ENCODE results near the gene HCAR1. TPM values are rescaled to one million over a fixed set of nuclear protein-coding genes. Genes with fewer than 3 reads are reported as not detected.
A peak's percentile ranks its signal among the peaks of the same experiment; 100 is the strongest.
"Not testable (repeated sequence)": the region's sequence is repeated elsewhere in the genome, so short reads cannot be mapped to it uniquely, and the experiment has no call there.

Gene HCAR1
- total RNA-seq = 6.0 and 6.8 TPM in 2 replicates

- H3K27me3 Mint-ChIP-seq = no peaks in the 10 kb centered on the region
- peak within 1 kb of the TSS; percentile 78 for H3K4me3 Mint-ChIP-seq
- peak; percentile 92 for DNase-seq
- H3K4me1 Mint-ChIP-seq = peaks cover 69% of the 10 kb centered on the region
- H3K36me3 Mint-ChIP-seq (ENCODE audit: low read depth) = peaks cover 12% of the 10 kb centered on the region
- peaks cover 8% of the 10 kb centered on the region for H3K9me3 Mint-ChIP-seq
- H3K27ac Mint-ChIP-seq = peak within 1 kb of the TSS; percentile 91
- intact Hi-C loops (cut with micrococcal nuclease) = loop anchor here (5.0 kb wide), 1 partner anchor 278 kb away; no protein-coding TSS in a partner anchor
These were observed at the start of gene HCAR1 for GRCh38 chr12:122730215-122731014. Gene HCAR1 (minus strand): TSS chr12:122730844. CDS start chr12:122730339, 505 bp downstream.

- H3K4me1 Mint-ChIP-seq = peaks cover 40% of the 10 kb centered on the region
- no peaks in the 10 kb centered on the region for H3K27me3 Mint-ChIP-seq
- no peak overlapping the region for H3K27ac Mint-ChIP-seq
- no peak overlapping the region for H3K4me3 Mint-ChIP-seq
- intact Hi-C loops (cut with micrococcal nuclease) = no loop called here
- H3K9me3 Mint-ChIP-seq = no peaks in the 10 kb centered on the region
- H3K36me3 Mint-ChIP-seq (ENCODE audit: low read depth) = peaks cover 76% of the 10 kb centered on the region
- no peak for DNase-seq
These were observed 26.9 kb upstream of the HCAR1 start for GRCh38 chr12:122757568-122757967.

- intact Hi-C loops (cut with micrococcal nuclease) = no loop called here
- Mint-ChIP-seq H3K4me3 (peak overlapping the region; percentile 93), H3K36me3 (ENCODE audit: low read depth) (peaks cover 59% of the 10 kb centered on the region)
These were observed 24.1 kb upstream of the HCAR1 start for GRCh38 chr12:122754790-122755189.

GRCh38 chr12:122753319-122753650, 22.6 kb upstream of the HCAR1 start:
- peak overlapping the region; percentile 98 for H3K27ac Mint-ChIP-seq
- no peaks in the 10 kb centered on the region for H3K9me3 Mint-ChIP-seq
- no peak for DNase-seq
- peak overlapping the region; percentile 93 for H3K4me3 Mint-ChIP-seq
- peaks cover 51% of the 10 kb centered on the region for H3K36me3 Mint-ChIP-seq (ENCODE audit: low read depth)
- peaks cover 50% of the 10 kb centered on the region for H3K4me1 Mint-ChIP-seq
- intact Hi-C loops (cut with micrococcal nuclease) = loop anchor here (1.0 kb wide), 1 partner anchor 226 kb away; the partner anchor contains the start of gene KNTC1
- no peaks in the 10 kb centered on the region for H3K27me3 Mint-ChIP-seq

More at GRCh38 chr12:122754790-122755189, 24.1 kb upstream of the HCAR1 start:
- no peaks in the 10 kb centered on the region for H3K9me3 Mint-ChIP-seq
- no peak overlapping the region for H3K27ac Mint-ChIP-seq
- H3K27me3 Mint-ChIP-seq = no peaks in the 10 kb centered on the region
- no peak for DNase-seq
- H3K4me1 Mint-ChIP-seq = peaks cover 49% of the 10 kb centered on the region

- peak within 1 kb of the TSS; percentile 93 for H3K4me3 Mint-ChIP-seq
- peak; percentile 100 for DNase-seq
- intact Hi-C loops (cut with micrococcal nuclease) = loop anchor here (1.0 kb wide), 5 partner anchors 19 to 225 kb away; partner anchors contain the start of gene KNTC1
- H3K27me3 Mint-ChIP-seq = no peaks in the 10 kb centered on the region
- H3K36me3 Mint-ChIP-seq (ENCODE audit: low read depth) = peaks cover 46% of the 10 kb centered on the region
- H3K27ac Mint-ChIP-seq = peak within 1 kb of the TSS; percentile 98
- H3K4me1 Mint-ChIP-seq = peaks cover 50% of the 10 kb centered on the region
- H3K9me3 Mint-ChIP-seq = no peaks in the 10 kb centered on the region
These were observed 22.0 kb upstream of the HCAR1 start, which contains the start of gene DENR for GRCh38 chr12:122752464-122753318. Gene DENR (plus strand): TSS chr12:122752824. CDS start chr12:122753702, 878 bp downstream.

GRCh38 chr12:122750781-122751515, 20.3 kb upstream of the HCAR1 start:
- DNase-seq; H3K27me3 Mint-ChIP-seq; intact Hi-C loops (cut with micrococcal nuclease); H3K9me3 Mint-ChIP-seq: not testable (repeated sequence)
- peak overlapping the region; percentile 66 for H3K27ac Mint-ChIP-seq
- peak overlapping the region; percentile 70 for H3K4me3 Mint-ChIP-seq
- peaks cover 38% of the 10 kb centered on the region for H3K4me1 Mint-ChIP-seq
- peaks cover 29% of the 10 kb centered on the region for H3K36me3 Mint-ChIP-seq (ENCODE audit: low read depth)

GRCh38 chr12:122749569-122750332, 19.1 kb upstream of the HCAR1 start:
- no peak for DNase-seq
- Mint-ChIP-seq H3K4me1 (peaks cover 30% of the 10 kb centered on the region), H3K9me3 (no peaks in the 10 kb centered on the region), H3K27ac (no peak overlapping the region), H3K36me3 (ENCODE audit: low read depth) (peaks cover 20% of the 10 kb centered on the region), H3K27me3 (no peaks in the 10 kb centered on the region), H3K4me3 (no peak overlapping the region)
- intact Hi-C loops (cut with micrococcal nuclease) = no loop called here

GRCh38 chr12:122747224-122748135, 16.8 kb upstream of the HCAR1 start:
- H3K27me3 Mint-ChIP-seq = no peaks in the 10 kb centered on the region
- H3K36me3 Mint-ChIP-seq (ENCODE audit: low read depth) = no peaks in the 10 kb centered on the region
- DNase-seq = no peak
- H3K27ac Mint-ChIP-seq = no peak overlapping the region
- intact Hi-C loops (cut with micrococcal nuclease) = no loop called here
- no peak overlapping the region for H3K4me3 Mint-ChIP-seq
- H3K4me1 Mint-ChIP-seq = peaks cover 13% of the 10 kb centered on the region
- H3K9me3 Mint-ChIP-seq = no peaks in the 10 kb centered on the region

- H3K36me3 Mint-ChIP-seq (ENCODE audit: low read depth) = no peaks in the 10 kb centered on the region
- no peaks in the 10 kb centered on the region for H3K4me1 Mint-ChIP-seq
- H3K4me3 Mint-ChIP-seq = no peak overlapping the region
- H3K27ac Mint-ChIP-seq = no peak overlapping the region
- H3K27me3 Mint-ChIP-seq = no peaks in the 10 kb centered on the region
- DNase-seq = no peak
- no peaks in the 10 kb centered on the region for H3K9me3 Mint-ChIP-seq
- intact Hi-C loops (cut with micrococcal nuclease) = no loop called here
These were observed 13.4 kb upstream of the HCAR1 start for GRCh38 chr12:122743895-122744525.

GRCh38 chr12:122740351-122740750, 9.7 kb upstream of the HCAR1 start:
- no peaks in the 10 kb centered on the region for H3K27me3 Mint-ChIP-seq
- peaks cover 9% of the 10 kb centered on the region for H3K4me1 Mint-ChIP-seq
- intact Hi-C loops (cut with micrococcal nuclease) = no loop called here
- DNase-seq = no peak
- no peak overlapping the region for H3K27ac Mint-ChIP-seq
- no peak overlapping the region for H3K4me3 Mint-ChIP-seq
- H3K36me3 Mint-ChIP-seq (ENCODE audit: low read depth) = peaks cover 3% of the 10 kb centered on the region
- peaks cover 3% of the 10 kb centered on the region for H3K9me3 Mint-ChIP-seq

GRCh38 chr12:122738571-122738970, 7.9 kb upstream of the HCAR1 start:
- intact Hi-C loops (cut with micrococcal nuclease) = no loop called here
- Mint-ChIP-seq H3K4me1 (peaks cover 16% of the 10 kb centered on the region), H3K36me3 (ENCODE audit: low read depth) (peaks cover 3% of the 10 kb centered on the region), H3K27me3 (no peaks in the 10 kb centered on the region), H3K9me3 (peaks cover 3% of the 10 kb centered on the region), H3K27ac (peak overlapping the region; percentile 1), H3K4me3 (no peak overlapping the region)
- DNase-seq = no peak

- H3K27ac Mint-ChIP-seq = peak overlapping the region; percentile 86
- peaks cover 12% of the 10 kb centered on the region for H3K36me3 Mint-ChIP-seq (ENCODE audit: low read depth)
These were observed 2.0 kb upstream of the HCAR1 start for GRCh38 chr12:122732611-122733010.

More at GRCh38 chr12:122732611-122733010, 2.0 kb upstream of the HCAR1 start:
- intact Hi-C loops (cut with micrococcal nuclease) = loop anchor here (1.0 to 5.0 kb wide), 5 partner anchors 12 to 982 kb away; partner anchors contain the start of gene DENR
- Mint-ChIP-seq H3K27me3 (no peaks in the 10 kb centered on the region), H3K4me1 (peaks cover 61% of the 10 kb centered on the region), H3K4me3 (peak overlapping the region; percentile 78), H3K9me3 (peaks cover 11% of the 10 kb centered on the region)
- no peak for DNase-seq
